DOHH2 (cell line): ENCODE data around the gene ZNF69.
"Not testable (repeated sequence)": the region's sequence is repeated elsewhere in the genome, so short reads cannot be mapped to it uniquely, and the experiment has no call there.

Experiments used
- H3F3A ChIP-seq: fragments of 200-600 bp; sonication (generic), shearing (Covaris generic); 2 replicates; pipeline ENCODE4 v1.6.0; 2016; ENCODE audit warnings: antibody characterized with exemption, mild to moderate bottlenecking; ENCODE audit not compliant: control insufficient read depth, insufficient read depth
- H3K27ac ChIP-seq: fragments of 200-600 bp; sonication (generic); 2 replicates; pipeline ENCODE4 v1.5.1; 2014; ENCODE audit warnings: low read depth, mild to moderate bottlenecking, low read length, moderate library complexity
- H3K27me3 ChIP-seq: fragments of 200-600 bp; sonication (generic); 2 replicates; pipeline ENCODE4 v1.6.1; 2014; ENCODE audit warnings: mild to moderate bottlenecking, low read length, mixed read lengths; ENCODE audit not compliant: control insufficient read depth
- H3K36me3 ChIP-seq: fragments of 200-600 bp; sonication (generic); 2 replicates; pipeline ENCODE4 v1.6.1; 2014; ENCODE audit warnings: mild to moderate bottlenecking, low read length, moderate library complexity, mixed read lengths; ENCODE audit not compliant: control insufficient read depth
- H3K4me1 ChIP-seq: fragments of 200-600 bp; sonication (generic); 2 replicates; pipeline ENCODE4 v1.6.1; 2014; ENCODE audit warnings: mild to moderate bottlenecking, low read length, mixed read lengths; ENCODE audit not compliant: control insufficient read depth
- H3K4me2 ChIP-seq: fragments of 200-600 bp; sonication (generic); 2 replicates; pipeline ENCODE4 v1.6.0; 2014; ENCODE audit warnings: mild to moderate bottlenecking, low read length, moderate library complexity
- H3K4me3 ChIP-seq: fragments of 200-600 bp; sonication (generic); 2 replicates; pipeline ENCODE4 v1.5.1; 2014; ENCODE audit warnings: mild to moderate bottlenecking, low read length, mixed read lengths
- H3K79me2 ChIP-seq: fragments of 200-600 bp; sonication (generic); 2 replicates; pipeline ENCODE4 v1.6.1; 2014; ENCODE audit warnings: mild to moderate bottlenecking, low read length, mixed read lengths; ENCODE audit not compliant: control insufficient read depth
- H3K9me2 ChIP-seq: fragments of 200-600 bp; sonication (generic); replicated peaks from 2 replicates; pipeline ENCODE4 v1.6.1; 2014; ENCODE audit warnings: mild to moderate bottlenecking, low read length, mixed read lengths; ENCODE audit not compliant: control insufficient read depth
- H3K9me3 ChIP-seq: fragments of 200-600 bp; sonication (generic); 2 replicates; pipeline ENCODE4 v1.6.1; 2014; ENCODE audit warnings: antibody characterized with exemption, low read length, mixed read lengths; ENCODE audit not compliant: control insufficient read depth, insufficient read depth
- H4K20me1 ChIP-seq: fragments of 200-600 bp; sonication (generic); 2 replicates; pipeline ENCODE4 v1.6.0; 2014; ENCODE audit warnings: low read depth, mild to moderate bottlenecking, antibody characterized with exemption, low read length, moderate library complexity; ENCODE audit not compliant: control insufficient read depth, insufficient read depth
- EZH2phosphoT487 ChIP-seq: fragments of 200-600 bp; sonication (generic); IDR thresholded peaks from 2 replicates; pipeline ENCODE4 v1.6.1; 2017; ENCODE audit warnings: borderline replicate concordance, mild to moderate bottlenecking, antibody characterized with exemption, low read length, moderate library complexity, mixed read lengths
- TF ChIP-seq, protein P1 (sequence below): fragments of 200-600 bp; sonication (generic); IDR thresholded peaks from one replicate; pipeline ENCODE4 v1.5.1; 2014; ENCODE audit warnings: antibody characterized with exemption, mild to moderate bottlenecking, low read depth, low read length; ENCODE audit not compliant: poor library complexity, severe bottlenecking

The ZNF69 gene

DNA sequence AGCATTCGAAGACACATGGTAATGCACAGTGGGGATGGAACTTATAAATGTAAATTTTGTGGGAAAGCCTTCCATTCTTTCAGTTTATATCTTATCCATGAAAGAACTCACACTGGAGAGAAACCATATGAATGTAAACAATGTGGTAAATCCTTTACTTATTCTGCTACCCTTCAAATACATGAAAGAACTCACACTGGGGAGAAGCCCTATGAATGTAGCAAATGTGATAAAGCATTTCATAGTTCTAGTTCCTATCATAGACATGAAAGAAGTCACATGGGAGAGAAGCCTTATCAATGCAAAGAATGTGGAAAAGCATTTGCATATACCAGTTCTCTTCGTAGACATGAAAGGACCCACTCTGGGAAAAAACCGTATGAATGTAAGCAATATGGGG, 61.1 kb downstream of the ZNF69 start:
- H3F3A ChIP-seq, result peaks cover 7% of the 10 kb centered on the region; the same call in 1 of the 2 replicates
- H3K4me3 ChIP-seq, result no peak overlapping the region
- no peak overlapping the region for H3K27ac ChIP-seq
- H3K9me2 ChIP-seq, result no peaks in the 10 kb centered on the region
- peaks cover 28% of the 10 kb centered on the region for H3K79me2 ChIP-seq
- TF ChIP-seq, protein P1, sequence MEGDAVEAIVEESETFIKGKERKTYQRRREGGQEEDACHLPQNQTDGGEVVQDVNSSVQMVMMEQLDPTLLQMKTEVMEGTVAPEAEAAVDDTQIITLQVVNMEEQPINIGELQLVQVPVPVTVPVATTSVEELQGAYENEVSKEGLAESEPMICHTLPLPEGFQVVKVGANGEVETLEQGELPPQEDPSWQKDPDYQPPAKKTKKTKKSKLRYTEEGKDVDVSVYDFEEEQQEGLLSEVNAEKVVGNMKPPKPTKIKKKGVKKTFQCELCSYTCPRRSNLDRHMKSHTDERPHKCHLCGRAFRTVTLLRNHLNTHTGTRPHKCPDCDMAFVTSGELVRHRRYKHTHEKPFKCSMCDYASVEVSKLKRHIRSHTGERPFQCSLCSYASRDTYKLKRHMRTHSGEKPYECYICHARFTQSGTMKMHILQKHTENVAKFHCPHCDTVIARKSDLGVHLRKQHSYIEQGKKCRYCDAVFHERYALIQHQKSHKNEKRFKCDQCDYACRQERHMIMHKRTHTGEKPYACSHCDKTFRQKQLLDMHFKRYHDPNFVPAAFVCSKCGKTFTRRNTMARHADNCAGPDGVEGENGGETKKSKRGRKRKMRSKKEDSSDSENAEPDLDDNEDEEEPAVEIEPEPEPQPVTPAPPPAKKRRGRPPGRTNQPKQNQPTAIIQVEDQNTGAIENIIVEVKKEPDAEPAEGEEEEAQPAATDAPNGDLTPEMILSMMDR, result no peak
- TF ChIP-seq EZH2phosphoT487, result no peak
- no peaks in the 10 kb centered on the region for H4K20me1 ChIP-seq
- H3K4me2 ChIP-seq, result no peak overlapping the region
- no peaks in the 10 kb centered on the region for H3K4me1 ChIP-seq
- H3K27me3 ChIP-seq, result no peaks in the 10 kb centered on the region
- peaks cover 89% of the 10 kb centered on the region for H3K9me3 ChIP-seq
- H3K36me3 ChIP-seq, result peaks cover 98% of the 10 kb centered on the region

DNA sequence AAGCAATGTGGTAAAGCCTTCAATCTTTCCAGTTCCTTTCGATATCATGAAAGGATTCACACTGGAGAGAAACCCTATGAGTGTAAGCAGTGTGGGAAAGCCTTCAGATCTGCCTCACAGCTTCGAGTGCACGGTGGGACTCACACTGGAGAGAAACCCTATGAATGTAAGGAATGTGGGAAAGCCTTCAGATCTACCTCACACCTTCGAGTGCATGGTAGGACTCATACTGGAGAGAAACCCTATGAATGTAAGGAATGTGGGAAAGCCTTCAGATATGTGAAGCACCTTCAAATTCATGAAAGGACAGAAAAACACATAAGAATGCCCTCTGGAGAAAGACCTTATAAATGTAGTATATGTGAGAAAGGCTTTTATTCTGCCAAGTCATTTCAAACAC, 61.6 kb downstream of the ZNF69 start:
- Histone ChIP-seq H3K4me2 (no peak overlapping the region), H3K36me3 (peaks cover 95% of the 10 kb centered on the region), H3K79me2 (peaks cover 22% of the 10 kb centered on the region), H3K9me3 (peaks cover 84% of the 10 kb centered on the region), H3K27me3 (no peaks in the 10 kb centered on the region), H3K4me1 (no peaks in the 10 kb centered on the region), H3K27ac (no peak overlapping the region), H3K4me3 (no peak overlapping the region), H3F3A (peaks cover 7% of the 10 kb centered on the region; the same call in 1 of the 2 replicates), H3K9me2 (no peaks in the 10 kb centered on the region), H4K20me1 (no peaks in the 10 kb centered on the region)
- TF ChIP-seq EZH2phosphoT487, result no peak
- TF ChIP-seq, protein P1, result no peak

DNA sequence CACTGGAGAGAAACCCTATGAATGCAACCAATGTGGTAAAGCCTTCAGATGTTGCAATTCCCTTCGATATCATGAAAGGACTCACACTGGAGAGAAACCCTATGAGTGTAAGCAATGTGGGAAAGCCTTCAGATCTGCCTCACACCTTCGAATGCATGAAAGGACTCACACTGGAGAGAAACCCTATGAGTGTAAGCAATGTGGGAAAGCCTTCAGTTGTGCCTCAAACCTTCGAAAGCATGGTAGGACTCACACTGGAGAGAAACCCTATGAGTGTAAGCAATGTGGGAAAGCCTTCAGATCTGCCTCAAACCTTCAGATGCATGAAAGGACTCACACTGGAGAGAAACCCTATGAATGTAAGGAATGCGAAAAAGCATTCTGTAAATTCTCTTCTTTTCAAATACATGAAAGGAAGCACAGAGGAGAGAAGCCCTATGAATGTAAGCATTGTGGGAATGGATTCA, 62.1 kb downstream of the ZNF69 start:
- H3K4me3 ChIP-seq, H3K4me2 ChIP-seq, H3K27ac ChIP-seq, H3K27me3 ChIP-seq, H3F3A ChIP-seq, H3K4me1 ChIP-seq, H4K20me1 ChIP-seq, H3K9me2 ChIP-seq: not testable (repeated sequence)
- Histone ChIP-seq H3K9me3 (peaks cover 79% of the 10 kb centered on the region), H3K79me2 (peaks cover 18% of the 10 kb centered on the region), H3K36me3 (peaks cover 90% of the 10 kb centered on the region)

DNA sequence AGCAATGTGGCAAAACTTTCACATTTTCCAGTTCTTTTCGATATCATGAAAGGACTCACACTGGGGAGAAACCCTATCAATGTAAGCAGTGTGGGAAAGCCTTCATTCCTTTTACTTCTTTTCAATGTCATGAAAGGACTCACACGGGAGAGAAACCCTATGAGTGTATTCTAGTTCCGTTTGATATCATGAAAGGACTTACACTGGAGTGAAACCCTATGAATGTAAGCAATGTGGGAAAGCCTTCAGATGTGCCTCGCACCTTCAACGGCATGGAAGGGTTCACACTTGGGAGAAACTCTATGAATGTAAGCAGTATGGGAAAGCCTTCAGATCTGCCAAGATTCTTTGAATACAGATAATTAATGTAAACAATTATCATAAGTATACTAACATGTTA, 62.7 kb downstream of the ZNF69 start:
- TF ChIP-seq, protein P1, result no peak
- no peak for TF ChIP-seq EZH2phosphoT487
- H3K27me3 ChIP-seq, result no peaks in the 10 kb centered on the region
- peaks cover 73% of the 10 kb centered on the region for H3K9me3 ChIP-seq
- no peak overlapping the region for H3K4me3 ChIP-seq
- H3K27ac ChIP-seq, result no peak overlapping the region
- H3K4me2 ChIP-seq, result no peak overlapping the region
- peaks cover 11% of the 10 kb centered on the region for H3K79me2 ChIP-seq
- no peaks in the 10 kb centered on the region for H3K4me1 ChIP-seq
- H3K36me3 ChIP-seq, result peaks cover 84% of the 10 kb centered on the region
- H4K20me1 ChIP-seq, result no peaks in the 10 kb centered on the region
- peaks cover 7% of the 10 kb centered on the region; the same call in 1 of the 2 replicates for H3F3A ChIP-seq
- no peaks in the 10 kb centered on the region for H3K9me2 ChIP-seq
